Skin of body (tissue), 3 donors: ENCODE data around the gene EFCAB3. TPM values are rescaled to one million over a fixed set of nuclear protein-coding genes. Genes with fewer than 3 reads are reported as not detected.
"Not testable (repeated sequence)": the region's sequence is repeated elsewhere in the genome, so short reads cannot be mapped to it uniquely, and the experiment has no call there.

Source experiments
- DNase-seq: peaks from one replicate; lab custom pipeline; 2025; lab: John Stamatoyannopoulos, UW
- small RNA-seq: library from RNA; depleted of rRNA; stranded (forward); fragments of <200 nt; gene quantifications from one replicate; pipeline ENCODE3, GENCODE V24; 2014; ENCODE audit warnings: low replicate concordance
- total RNA-seq: library from RNA; depleted of rRNA; stranded (reverse); fragments of >200 nt; gene quantifications from one replicate; pipeline ENCODE4 v1.2.3, GENCODE V29; 2014

The EFCAB3 gene
- total RNA-seq, 1 donor from 2014 or later, result not detected

GRCh38 chr17:62464422-62464821, 84.1 kb downstream of the EFCAB3 start:
- not testable (repeated sequence) for DNase-seq

DNA sequence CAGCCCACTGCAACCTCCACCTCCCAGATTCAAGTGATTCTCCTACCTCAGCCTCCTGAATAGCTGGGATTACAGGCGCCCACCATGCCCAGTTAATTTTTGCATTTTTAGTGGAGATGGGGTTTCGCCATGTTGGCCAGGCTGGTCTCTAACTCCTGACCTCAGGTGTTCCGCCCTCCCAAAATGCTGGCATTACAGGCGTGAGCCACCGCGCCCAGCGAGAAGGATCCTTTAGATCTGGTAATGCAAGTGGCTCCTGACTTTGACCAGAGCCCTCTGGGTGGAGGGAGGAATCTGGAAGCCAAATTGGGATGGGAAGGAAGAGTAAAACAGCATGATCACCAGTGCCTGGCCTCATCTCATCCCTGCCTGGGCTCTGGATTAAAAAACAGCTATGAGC, 84.9 kb downstream of the EFCAB3 start:
- not testable (repeated sequence) for DNase-seq

Small RNA genes lying within 50 kb of the gene (small RNA-seq; reads per million reads assigned to genes)
- not detected for gene RNU7-52P

Other genes with a start within 250 kb of the EFCAB3 start
- gene METTL2A, start 43.3 kb downstream of the EFCAB3 start, total RNA-seq, result 20.1 TPM
- 52.0 TPM for gene TLK2, start 98.3 kb downstream of the EFCAB3 start, total RNA-seq
- 147 TPM for gene MRC2, start 247.1 kb downstream of the EFCAB3 start, total RNA-seq